IPS DF 4.7 (cell line): ENCODE data around the gene LACC1.
A peak's percentile ranks its signal among the peaks of the same experiment; 100 is the strongest.

Experiments used
- DNase-seq: peaks from one replicate; pipeline ENCODE4 v3.0.0-alpha.2; 2013; ENCODE audit warnings: low spot score; ENCODE audit errors: extremely low read depth

Gene LACC1

DNA sequence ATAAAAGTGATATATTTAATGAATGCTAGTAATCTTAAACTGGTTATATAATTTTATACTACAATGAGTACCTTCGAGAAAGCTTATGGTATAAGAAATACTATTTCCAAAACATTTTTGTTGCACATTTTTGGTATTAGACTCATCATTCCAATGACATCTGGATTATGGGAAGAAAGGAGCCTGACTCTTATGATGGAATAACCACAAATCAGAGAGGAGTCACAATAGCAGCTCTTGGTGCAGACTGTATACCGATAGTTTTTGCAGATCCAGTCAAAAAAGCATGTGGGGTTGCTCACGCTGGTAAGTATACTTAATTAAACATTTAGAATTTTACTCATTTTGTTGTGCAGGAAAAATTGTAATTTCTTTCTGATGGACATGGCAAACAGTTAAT, 3.9 kb downstream of the LACC1 start:
- no peak for DNase-seq

DNA sequence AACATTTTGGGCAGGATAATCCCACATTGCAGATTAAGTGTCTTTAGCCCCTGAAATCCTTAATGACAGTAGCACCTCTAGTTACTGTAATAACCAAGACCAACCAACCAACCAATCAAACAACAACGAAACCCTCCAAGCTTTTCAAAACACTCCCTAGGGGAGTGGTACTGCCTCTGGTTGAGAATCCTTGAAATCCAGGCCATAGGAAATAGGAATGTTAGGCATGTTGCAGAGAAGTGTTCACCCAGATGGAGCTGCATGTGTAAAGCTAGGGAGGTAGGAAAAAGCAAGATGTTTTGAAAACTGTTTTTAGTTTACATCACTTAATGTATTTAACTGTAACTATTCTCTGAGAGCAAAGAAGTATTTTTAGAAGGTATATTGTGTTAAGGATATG, 4.5 kb downstream of the LACC1 start:
- DNase-seq = no peak

DNA sequence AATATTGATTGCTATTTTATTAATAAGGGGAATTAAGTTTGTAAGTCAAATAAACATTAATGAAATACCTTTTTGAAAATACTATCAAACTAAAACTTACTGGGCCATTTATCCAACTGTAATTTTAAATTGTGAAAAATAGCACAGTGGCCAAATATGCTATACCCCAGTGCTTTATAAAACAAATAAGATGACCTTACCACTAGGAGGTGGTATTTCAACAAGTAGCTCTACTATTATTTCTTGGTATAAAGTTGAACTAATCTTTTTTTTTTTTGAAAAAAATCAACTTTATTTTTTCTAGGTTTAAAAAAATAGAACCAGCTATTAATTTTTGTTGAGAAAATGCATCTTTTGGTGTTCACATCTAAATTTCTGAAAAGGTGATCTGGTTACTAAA, 14.7 kb downstream of the LACC1 start:
- no peak for DNase-seq

DNA sequence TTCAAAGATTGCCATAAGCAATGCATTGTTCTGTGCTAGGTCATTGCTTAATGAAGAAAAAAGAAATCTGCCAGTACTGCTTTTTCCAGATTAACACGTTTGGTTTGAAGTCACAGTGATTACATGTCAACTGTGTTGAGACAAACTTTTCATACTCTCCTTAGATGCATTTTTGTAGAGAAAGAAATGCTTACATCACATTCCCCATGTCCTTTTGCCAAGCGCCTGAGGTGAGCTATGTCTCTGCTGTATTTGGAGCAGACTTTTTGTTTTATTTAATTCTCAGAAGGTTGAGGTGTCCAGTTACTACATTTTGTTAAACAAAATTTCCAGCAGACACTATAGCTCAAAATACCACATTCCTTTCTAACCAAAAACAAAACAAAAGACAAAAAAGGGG, 16.2 kb downstream of the LACC1 start:
- DNase-seq = no peak

DNA sequence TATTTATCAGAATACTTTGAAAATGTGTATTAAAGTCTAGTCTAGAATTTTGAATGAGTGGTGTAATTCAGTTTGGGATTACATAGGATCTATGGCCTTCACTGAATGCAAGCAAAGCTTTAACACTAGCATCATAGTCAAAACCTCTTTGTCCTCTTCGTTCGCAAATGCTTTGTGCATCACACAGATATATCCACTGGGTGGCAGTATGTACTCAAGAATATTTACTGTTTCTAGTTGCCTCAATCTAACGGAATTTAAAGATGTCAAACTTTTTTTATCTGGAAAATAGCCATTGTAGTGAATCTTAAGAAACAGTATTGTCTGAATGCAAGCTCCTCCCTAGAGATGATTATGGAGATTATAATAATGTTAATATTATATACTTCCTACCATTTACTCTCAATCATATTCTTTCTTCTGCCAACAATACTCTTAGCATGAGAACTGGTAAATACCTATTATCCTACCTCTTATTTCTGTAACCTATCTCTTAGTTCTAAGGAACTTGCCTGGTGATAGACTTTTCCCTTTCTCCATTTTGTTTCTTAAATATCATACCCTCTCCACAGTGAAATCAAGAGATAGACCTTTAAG, 25.8 kb downstream of the LACC1 start:
- peak; percentile 30 for DNase-seq

DNA sequence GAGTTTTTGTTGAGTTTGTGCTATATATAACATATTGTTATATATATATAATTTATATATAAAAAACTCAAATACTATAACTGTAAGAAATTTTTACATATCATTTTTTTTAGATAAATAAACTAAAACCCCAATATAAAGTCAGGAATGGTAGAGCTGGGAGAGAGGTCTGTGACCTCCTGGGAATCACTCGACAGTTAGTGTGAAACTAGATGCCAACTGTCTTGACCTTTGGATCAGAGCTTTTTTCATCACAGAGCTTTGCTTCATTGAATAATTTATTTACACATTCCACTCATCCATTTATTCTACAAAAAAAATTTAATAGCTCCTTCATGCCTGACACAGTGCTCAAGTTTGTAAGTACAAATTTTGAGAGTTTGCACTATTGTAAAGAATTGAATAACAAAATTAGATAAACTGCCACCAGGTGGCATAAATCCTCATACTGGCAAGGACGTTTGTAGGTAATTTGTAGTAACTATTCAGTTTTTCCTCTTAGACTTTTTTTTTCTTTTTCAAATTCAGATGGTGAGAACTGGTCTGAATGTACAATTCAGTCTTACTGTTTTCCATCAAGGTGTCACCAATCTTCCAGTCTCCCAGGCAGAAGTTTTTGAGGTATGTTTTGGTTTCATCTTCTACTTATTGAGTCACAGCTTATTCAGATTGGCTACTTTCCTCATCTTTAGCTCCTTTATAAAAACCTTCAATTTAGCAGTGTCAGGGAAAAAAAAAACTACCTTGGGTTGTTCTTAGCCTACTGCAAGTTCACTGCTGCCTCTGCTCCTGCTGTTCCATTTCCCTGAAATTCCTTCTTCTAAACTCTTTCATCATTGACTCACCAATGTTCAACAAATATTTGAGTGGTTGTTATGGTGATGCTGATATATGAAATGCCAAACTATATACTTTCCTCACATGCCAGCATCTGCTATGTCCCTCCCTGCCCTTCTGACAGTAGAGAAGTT, 28.7 kb downstream of the LACC1 start:
- DNase-seq = no peak

DNA sequence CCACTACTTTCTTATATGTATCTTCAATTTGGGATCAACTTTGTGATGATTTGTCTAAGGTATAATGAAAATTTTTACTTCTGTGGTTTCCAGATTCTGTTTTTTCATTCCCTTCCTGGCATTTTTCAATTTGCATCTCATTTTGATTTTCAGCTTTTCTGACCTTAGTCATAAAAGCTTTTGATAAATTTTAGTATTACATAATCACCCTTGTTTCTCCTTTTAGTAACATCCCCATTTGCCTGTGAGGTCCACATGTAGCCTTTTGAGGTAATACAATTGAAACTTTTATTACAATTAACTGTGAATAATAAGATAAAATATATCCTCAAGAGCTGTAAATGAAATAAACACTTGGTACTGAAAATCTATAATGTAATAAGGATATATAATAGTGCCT, 31.2 kb downstream of the LACC1 start:
- no peak for DNase-seq

DNA sequence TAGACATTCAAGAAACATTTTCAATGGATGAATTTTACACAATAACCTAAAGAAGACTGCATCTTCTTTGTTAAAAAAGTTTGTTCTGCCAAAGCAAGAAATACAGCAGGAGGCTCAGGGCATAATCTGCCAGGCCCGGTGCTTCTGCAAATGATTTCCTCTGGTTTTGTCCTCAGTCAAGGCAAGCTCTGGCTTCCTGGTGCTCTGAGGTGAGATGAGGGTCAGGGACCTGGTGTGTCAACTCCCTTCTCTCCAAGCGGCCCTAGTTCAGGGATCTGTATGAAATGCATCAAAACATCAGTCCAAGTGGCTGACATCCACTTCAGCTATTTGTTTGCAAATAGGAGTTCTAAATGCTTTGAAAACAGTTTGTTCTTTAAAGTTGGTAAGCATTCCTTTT, 31.6 kb downstream of the LACC1 start:
- DNase-seq = no peak

DNA sequence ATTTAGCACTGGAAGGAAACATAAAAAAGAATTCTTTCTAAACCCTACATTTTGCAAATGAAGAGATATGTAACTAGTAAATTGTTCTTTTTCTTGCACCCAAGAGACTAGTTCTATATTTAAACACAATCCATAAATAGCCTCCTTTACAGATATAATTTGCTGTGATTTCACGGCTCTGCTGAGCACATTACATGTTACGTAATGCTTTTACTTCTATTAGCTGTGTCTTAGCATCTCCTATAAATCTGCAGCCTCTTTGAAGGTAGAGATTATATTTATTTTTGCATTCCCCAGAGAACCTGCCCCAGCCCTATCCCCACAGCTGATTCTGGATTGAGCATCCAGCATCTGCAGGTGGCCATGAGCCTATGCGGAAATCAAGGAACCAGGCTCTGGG, 32.2 kb downstream of the LACC1 start:
- DNase-seq = no peak

DNA sequence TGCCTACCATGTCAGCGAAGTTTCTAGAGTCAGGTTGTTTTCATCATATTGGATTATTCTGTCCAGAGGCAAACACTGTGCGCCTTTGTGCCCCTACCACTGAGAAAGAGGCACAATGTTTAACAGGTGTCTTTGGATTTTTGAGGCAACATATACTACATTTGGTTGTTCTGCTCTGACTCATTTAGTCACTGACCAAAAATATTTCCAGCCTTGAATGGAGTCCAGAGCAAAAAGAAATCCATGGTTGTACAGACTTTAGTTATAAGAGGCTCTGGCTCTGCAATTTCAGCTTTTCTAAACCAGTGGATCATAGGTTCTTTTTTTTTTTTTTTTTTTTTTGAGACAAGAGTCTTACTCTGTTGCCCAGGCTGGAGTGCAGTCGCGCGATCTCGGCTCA, 35.7 kb downstream of the LACC1 start:
- no peak for DNase-seq

DNA sequence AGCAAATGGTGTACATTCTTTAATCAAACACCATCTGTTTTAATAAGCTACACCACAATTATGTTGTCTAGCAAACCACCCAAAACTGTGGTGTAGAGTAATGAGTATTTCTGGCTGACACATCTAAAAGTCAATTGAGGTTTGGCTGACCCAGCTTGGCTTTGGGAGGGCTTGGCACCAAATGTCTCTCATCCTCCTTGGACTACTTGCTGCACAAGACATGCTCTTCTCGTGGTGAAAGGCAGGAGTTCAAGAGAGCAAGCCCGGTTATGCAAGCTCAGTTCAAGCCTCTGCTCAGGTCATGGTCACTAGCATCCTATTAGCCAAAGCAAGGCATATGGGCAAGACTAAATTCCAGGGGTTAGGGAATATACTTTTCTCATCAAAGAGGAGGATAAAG, 37.1 kb downstream of the LACC1 start:
- no peak for DNase-seq

DNA sequence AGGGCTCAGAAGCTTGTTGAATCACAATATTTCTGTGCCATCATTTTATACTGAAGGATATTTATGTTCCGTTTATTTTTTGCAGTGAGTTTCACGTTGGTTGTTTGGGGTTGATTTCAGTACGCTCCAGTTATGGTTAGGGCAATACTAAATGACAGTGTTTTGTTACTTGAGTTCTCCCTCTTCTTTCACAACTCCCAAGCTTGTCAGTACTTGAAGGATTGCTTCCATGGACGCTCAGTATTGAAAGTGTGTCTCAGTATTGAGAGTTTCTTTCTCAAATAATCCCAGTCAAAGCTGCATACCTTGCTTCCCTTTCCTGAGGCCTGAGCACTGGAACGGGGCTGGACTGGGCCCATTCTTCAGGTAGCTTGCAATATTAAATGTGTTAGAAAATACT, 38.9 kb downstream of the LACC1 start:
- no peak for DNase-seq

DNA sequence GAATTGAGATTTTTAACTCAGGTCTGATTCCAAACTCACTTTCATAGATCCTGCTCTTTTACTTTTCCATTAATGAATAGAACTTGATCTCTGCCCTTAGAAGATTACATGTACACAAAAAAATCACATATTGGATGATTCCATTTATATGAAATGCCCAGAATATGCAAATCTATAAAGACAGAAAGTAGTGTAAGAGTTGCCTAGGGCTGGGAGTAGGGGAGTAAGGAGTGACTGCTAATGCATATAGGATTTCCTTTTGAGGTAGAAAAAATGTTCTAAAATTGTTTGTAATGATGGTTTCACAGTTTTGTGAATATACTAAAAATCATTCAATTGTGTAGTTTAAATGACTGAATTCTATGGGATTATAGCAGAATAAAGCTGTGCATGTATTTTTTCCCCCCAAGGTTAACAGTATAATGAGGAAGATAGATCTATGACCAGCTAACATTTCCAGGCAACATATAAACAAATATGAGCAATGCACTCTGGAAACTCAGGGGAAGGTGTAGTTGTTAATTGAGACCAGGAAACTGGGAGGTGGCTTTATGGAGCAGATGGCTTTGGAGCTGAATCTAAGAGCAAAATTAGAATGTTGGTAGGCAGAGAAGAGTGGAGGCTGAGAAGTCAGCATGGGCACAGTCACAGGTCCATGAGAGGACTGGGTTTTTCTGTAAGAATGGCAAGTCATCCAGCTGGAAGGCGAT, 41.4 kb downstream of the LACC1 start:
- no peak for DNase-seq

DNA sequence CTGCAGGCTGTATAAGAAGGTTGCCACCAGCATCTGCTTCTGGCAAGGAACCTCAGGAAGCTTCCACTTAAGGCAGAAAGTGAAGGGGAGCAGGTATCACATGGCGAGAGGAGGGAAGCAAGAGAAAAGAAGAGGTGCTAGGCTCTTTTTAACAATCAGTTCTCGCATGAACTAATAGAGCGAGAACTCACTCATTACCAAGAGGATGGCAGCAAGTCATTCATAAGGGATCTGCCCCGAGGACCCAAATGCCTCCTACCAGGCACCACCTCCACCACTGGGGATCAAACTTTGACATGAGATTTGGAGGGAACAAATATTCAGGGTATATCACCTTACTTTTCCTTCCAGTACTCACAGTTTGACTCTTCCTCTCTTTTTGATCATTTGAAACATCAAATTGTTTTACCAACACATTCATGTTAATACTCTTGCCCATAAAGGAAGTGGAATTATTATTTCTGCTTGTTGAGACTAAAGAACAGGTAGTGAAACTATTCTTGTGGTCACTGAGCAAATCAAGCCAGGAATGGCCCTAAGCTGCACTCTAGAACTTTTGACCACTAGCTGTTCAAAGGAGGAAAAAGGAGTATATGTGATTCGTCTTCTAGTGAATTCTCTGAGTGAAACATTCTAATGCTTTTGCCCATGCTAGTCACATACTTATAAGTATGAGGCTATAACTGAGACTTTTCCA, 45.0 kb downstream of the LACC1 start:
- DNase-seq = no peak

DNA sequence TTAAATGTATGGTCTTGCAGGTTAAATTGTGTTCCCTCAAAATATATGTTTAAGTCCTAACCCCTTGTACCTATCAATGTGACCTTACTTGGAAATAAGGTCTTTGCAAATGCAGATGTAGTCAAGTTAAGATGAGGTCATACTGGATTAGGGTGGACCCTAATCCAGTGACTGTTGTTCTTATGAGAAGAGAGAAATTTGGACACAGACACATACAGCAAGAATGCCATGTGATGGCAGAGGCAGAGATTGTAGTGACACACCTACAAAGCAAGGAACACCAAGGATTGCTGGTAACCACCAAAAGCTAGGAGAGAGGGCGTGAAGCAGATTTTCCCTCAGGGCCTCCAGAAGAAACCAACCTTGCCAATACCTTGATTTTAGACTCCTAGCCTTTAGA, 50.2 kb downstream of the LACC1 start:
- DNase-seq = no peak

DNA sequence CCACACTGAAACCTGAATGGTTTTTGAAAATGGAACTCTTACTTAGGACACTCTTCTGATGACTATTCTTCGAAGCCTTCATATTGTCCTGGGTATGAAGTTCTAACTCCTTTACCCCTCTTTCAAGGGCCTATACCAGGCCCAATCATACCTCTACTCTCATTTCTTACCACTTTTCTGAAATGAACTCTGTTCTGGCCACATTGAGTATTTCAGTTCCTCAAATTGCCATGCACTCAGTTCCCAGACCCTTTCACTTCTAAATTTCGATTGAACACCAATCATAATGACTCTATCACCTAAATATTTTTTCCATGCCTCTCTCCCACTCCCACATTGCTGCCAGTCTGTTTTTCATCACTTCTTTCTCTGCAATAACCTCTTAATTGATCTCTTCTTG, 53.7 kb downstream of the LACC1 start:
- no peak for DNase-seq

DNA sequence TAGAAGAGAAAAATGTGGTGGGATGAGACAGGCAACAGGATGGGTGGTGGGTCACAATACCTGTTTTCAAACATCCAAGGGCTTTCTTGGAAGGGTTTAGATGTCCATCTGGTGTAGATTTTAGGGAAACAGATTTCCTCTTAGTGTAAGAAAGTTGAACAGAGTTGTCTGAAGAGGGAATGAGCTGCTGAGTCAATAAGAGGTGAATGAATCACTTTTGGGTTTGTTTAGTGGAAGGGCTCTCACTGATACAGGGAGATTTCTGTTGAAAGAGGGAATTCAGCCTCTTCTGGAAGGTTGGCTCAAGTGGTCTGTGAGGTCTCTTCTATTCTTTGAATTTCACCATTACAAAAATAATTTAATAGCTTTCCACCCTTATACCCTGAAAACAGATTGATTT, 54.6 kb downstream of the LACC1 start:
- DNase-seq = no peak

DNA sequence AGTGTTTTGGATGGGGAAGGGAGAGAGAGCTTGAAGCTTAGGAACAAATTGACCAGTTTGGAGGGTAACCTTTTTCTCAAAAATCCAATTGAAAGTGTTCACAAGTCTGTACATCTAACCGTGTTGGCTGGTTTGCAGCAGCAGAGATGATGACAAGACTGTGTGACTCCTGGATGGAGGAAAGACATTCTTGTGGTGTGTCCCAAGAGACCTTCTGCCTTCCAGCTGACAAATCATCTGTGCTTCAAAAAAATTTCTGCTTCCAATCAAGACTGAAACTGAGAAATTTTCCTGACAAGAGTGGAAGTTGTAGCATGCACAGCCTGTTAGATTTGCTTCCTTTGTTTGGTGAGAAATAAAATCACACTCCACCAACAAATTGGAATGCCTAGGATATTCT, 56.2 kb downstream of the LACC1 start:
- DNase-seq = no peak

DNA sequence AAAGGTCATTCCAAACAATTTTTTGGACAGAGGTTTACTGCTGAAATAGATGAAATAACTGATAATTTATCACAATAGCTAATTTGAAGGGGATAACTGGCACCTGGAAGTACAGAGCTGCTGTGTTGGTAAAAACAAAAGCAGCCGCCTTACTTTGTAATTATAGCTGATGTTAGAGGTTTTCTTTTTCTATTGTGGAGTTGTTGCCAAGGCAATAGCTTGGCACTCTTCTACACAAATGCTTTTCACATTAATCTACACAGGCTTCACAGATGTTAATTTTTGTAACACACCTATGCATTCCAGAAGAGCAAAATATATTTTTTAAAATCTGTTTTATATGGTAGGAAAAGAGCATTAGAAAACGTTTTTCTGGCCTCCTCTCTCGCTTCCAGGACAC, 56.9 kb downstream of the LACC1 start:
- no peak for DNase-seq

DNA sequence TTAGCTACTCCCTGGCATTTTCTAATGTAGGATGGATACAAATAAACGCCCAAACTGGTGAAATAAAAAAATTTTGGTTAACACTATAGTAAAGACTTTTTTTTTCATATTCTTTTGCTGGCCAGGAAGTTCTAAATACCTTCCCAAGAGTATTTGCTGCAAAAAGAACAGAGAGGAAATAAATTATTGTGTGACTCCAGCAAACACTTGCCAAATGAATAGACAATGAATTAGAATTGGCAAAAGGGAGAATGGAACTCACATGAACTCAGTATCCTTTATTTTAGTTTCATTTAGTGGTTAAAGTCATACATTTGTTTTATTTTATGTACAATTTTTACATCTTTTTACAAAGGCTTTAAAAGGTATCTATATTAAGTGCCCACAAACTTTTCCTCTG, 58.1 kb downstream of the LACC1 start:
- no peak for DNase-seq

DNA sequence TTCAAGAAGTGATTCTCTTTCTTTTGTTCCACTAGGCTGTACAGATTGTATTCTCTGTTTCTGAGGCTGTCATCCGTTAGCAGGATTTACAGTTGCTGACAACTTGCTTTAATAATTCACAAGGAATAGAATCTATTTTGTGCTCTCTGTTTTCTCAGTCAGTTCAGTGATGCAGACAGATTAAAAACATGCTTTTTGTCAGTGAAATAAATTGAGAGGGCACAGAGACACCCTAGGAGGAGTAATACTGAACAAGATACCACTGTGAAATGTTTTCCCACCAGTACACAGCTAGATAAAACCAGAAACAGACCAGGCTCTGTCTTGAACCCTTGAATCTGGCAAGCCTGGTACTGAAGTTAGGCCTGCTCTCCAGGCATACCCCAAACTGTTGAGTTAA, 58.7 kb downstream of the LACC1 start:
- no peak for DNase-seq

DNA sequence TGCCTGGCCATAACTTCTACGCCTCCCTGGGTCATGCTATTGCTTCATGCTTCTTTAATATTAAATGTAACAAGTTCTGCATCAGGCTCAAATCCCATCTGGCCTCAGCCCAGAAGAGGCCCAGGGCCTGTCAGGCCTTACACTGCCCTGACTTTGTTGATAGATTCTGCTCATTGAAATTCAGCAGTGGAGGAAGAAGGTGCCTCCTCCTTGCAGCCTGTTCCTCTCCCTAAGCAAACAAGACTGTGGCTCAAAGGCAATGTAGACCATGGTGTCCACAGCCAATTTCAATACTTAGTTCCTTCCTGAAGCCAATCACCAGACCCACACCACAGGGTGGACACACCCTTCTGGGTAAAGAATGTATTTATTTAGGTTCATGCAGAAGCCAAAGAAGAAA, 59.4 kb downstream of the LACC1 start:
- no peak for DNase-seq
